ENCODE results near the gene COTL1. TPM values are rescaled to one million over a fixed set of nuclear protein-coding genes. Genes with fewer than 3 reads are reported as not detected.

Gene COTL1
- total RNA-seq, 1 donor from 2014 or later, result 129 TPM

- Histone ChIP-seq H3K4me3 (no peak overlapping the region), H3K27ac (no peak overlapping the region), H3K27me3 (no peaks in the 10 kb centered on the region), H3K36me3 (peaks cover 83% of the 10 kb centered on the region), H3K9me3 (no peaks in the 10 kb centered on the region), H3K4me1 (no peaks in the 10 kb centered on the region)
- ATAC-seq (no peak), DNase-seq (no peak)
- TF ChIP-seq CTCF (IDR thresholded peaks at IDR 0.05), result no peak
- intact Hi-C loops (cut with DNase I), result no loop called here
Measured at GRCh38 chr16:84656649-84657048, 38.8 kb upstream of the COTL1 start.

GRCh38 chr16:84654998-84655397 lies 37.1 kb upstream of the COTL1 start:
- intact Hi-C loops (cut with DNase I), result no loop called here
- ATAC-seq (no peak), DNase-seq (no peak)
- Histone ChIP-seq H3K9me3 (no peaks in the 10 kb centered on the region), H3K4me1 (peaks cover 3% of the 10 kb centered on the region), H3K36me3 (peaks cover 78% of the 10 kb centered on the region), H3K27me3 (no peaks in the 10 kb centered on the region), H3K4me3 (no peak overlapping the region), H3K27ac (no peak overlapping the region)
- TF ChIP-seq CTCF (IDR thresholded peaks at IDR 0.05), result no peak

- intact Hi-C loops (cut with DNase I), result no loop called here
- no peak for DNase-seq
- Histone ChIP-seq H3K36me3 (peaks cover 71% of the 10 kb centered on the region), H3K27me3 (no peaks in the 10 kb centered on the region), H3K4me1 (peaks cover 10% of the 10 kb centered on the region), H3K4me3 (no peak overlapping the region), H3K9me3 (no peaks in the 10 kb centered on the region), H3K27ac (no peak overlapping the region)
- TF ChIP-seq CTCF (IDR thresholded peaks at IDR 0.05), result no peak
- ATAC-seq, result no peak
Measured at GRCh38 chr16:84654238-84654637, 36.4 kb upstream of the COTL1 start.

- no peak overlapping the region for H3K27ac ChIP-seq
- H3K27me3 ChIP-seq, result no peaks in the 10 kb centered on the region
- peaks cover 18% of the 10 kb centered on the region for H3K4me1 ChIP-seq
- ATAC-seq (no peak), DNase-seq (no peak)
- H3K4me3 ChIP-seq, result no peak overlapping the region
- intact Hi-C loops (cut with DNase I), result no loop called here
- H3K36me3 ChIP-seq, result peaks cover 54% of the 10 kb centered on the region
- no peaks in the 10 kb centered on the region for H3K9me3 ChIP-seq
- no peak for TF ChIP-seq CTCF (IDR thresholded peaks at IDR 0.05)
Measured at GRCh38 chr16:84652566-84652965, 34.7 kb upstream of the COTL1 start.

- intact Hi-C loops (cut with DNase I), result no loop called here
- H3K27me3 ChIP-seq, result no peaks in the 10 kb centered on the region
- H3K27ac ChIP-seq, result peak overlapping the region; percentile 75
- H3K36me3 ChIP-seq, result peaks cover 37% of the 10 kb centered on the region
- H3K4me3 ChIP-seq, result no peak overlapping the region
- ATAC-seq (no peak), DNase-seq (no peak)
- no peak for TF ChIP-seq CTCF (IDR thresholded peaks at IDR 0.05)
- H3K9me3 ChIP-seq, result no peaks in the 10 kb centered on the region
- peaks cover 19% of the 10 kb centered on the region for H3K4me1 ChIP-seq
Measured at GRCh38 chr16:84650062-84650991, 32.4 kb upstream of the COTL1 start.

Measured in upper lobe of right lung (tissue), 1 donor.